Liver (tissue), 9 donors: ENCODE results near the gene CAPN3. TPM values are rescaled to one million over a fixed set of nuclear protein-coding genes. Genes with fewer than 3 reads are reported as not detected.

Experiments
- DNase-seq: peaks from one replicate; pipeline ENCODE4 v3.0.0-alpha.2; 2017; ENCODE audit warnings: low spot score
- H3K27ac ChIP-seq, 2 donors: one replicate each; pipeline ENCODE4 v1.7.0; 2013; ENCODE audit warnings: inconsistent platforms in 2 of 2, low read length in 2 of 2, control low read depth in 1 of 2, low read depth in 1 of 2, mild to moderate bottlenecking in 1 of 2
- H3K27me3 ChIP-seq, 4 donors: one replicate each; pipeline versions ENCODE4 v1.6.1 to v1.7.0; 2013; ENCODE audit warnings: low read length in 3 of 4, inconsistent platforms in 1 of 4, mild to moderate bottlenecking in 1 of 4, moderate library complexity in 1 of 4; ENCODE audit not compliant: control insufficient read depth in 4 of 4, insufficient read depth in 4 of 4
- H3K36me3 ChIP-seq, 4 donors: one replicate each; pipeline versions ENCODE4 v1.6.1 to v1.7.0; 2013; ENCODE audit warnings: low read length in 3 of 4, mild to moderate bottlenecking in 3 of 4, low read depth in 1 of 4, moderate library complexity in 1 of 4; ENCODE audit not compliant: control insufficient read depth in 4 of 4, insufficient read depth in 3 of 4
- H3K4me1 ChIP-seq, 4 donors: one replicate each; pipeline versions ENCODE4 v1.6.1 to v1.7.0; 2013; ENCODE audit warnings: low read length in 3 of 4, mild to moderate bottlenecking in 3 of 4, moderate library complexity in 1 of 4; ENCODE audit not compliant: control insufficient read depth in 4 of 4, insufficient read depth in 4 of 4
- H3K4me3 ChIP-seq, 3 donors: one replicate each; pipeline versions ENCODE4 v1.6.1 to v1.7.0; 2013; ENCODE audit warnings: low read length in 3 of 3, control low read depth in 1 of 3, low read depth in 1 of 3, mild to moderate bottlenecking in 1 of 3
- H3K9ac ChIP-seq, 2 donors: one replicate each; pipeline ENCODE4 v1.7.0; 2013; ENCODE audit warnings: low read length in 2 of 2, mild to moderate bottlenecking in 2 of 2, moderate library complexity in 2 of 2, control low read depth in 1 of 2, low read depth in 1 of 2
- H3K9me3 ChIP-seq, 4 donors: one replicate each; pipeline versions ENCODE4 v1.6.1 to v1.7.0; 2013; ENCODE audit warnings: low read length in 3 of 4; ENCODE audit not compliant: control insufficient read depth in 4 of 4
- EGR1 ChIP-seq, 2 donors: IDR thresholded peaks; 2 replicates each; pipeline ENCODE4 v1.6.1; 2016 to 2018; ENCODE audit warnings: antibody characterized with exemption in 2 of 2, low read depth in 2 of 2
- FOXA1 ChIP-seq: IDR thresholded peaks from 2 replicates; pipeline ENCODE4 v1.6.1; 2016; ENCODE audit warnings: antibody characterized with exemption
- FOXA2 ChIP-seq: IDR thresholded peaks from 2 replicates; pipeline ENCODE4 v1.6.1; 2016; ENCODE audit warnings: antibody characterized with exemption
- GABPA ChIP-seq, 2 donors: IDR thresholded peaks in 1 of 2; conservative IDR thresholded peaks in 1 of 2; 2 replicates each; pipeline ENCODE4 v1.6.1; 2016; ENCODE audit warnings: antibody characterized with exemption in 2 of 2, mild to moderate bottlenecking in 1 of 2, moderate library complexity in 1 of 2
- HNF4G ChIP-seq: IDR thresholded peaks from 2 replicates; pipeline ENCODE4 v1.6.1; 2016; ENCODE audit warnings: antibody characterized with exemption
- JUND ChIP-seq, 2 donors: IDR thresholded peaks; 2 replicates each; pipeline ENCODE4 v1.6.1; 2016; ENCODE audit warnings: antibody characterized with exemption in 2 of 2
- NR2F2 ChIP-seq: IDR thresholded peaks from 2 replicates; pipeline ENCODE4 v1.6.1; 2016; ENCODE audit warnings: antibody characterized with exemption
- RAD21 ChIP-seq, 2 donors: IDR thresholded peaks; 2 replicates each; pipeline ENCODE4 v1.6.1; 2016; ENCODE audit warnings: antibody characterized with exemption in 2 of 2, mild to moderate bottlenecking in 2 of 2
- RXRA ChIP-seq, 2 donors: IDR thresholded peaks; 2 replicates each; pipeline ENCODE4 v1.6.1; 2017 to 2018; ENCODE audit warnings: antibody characterized with exemption in 2 of 2, mild to moderate bottlenecking in 1 of 2
- SP1 ChIP-seq: IDR thresholded peaks from 2 replicates; pipeline ENCODE4 v1.6.1; 2018; ENCODE audit warnings: antibody characterized with exemption, mild to moderate bottlenecking
- TAF1 ChIP-seq: conservative IDR thresholded peaks from 2 replicates; pipeline ENCODE4 v1.6.1; 2016; ENCODE audit warnings: antibody characterized with exemption, mild to moderate bottlenecking
- YY1 ChIP-seq: IDR thresholded peaks from 2 replicates; pipeline ENCODE4 v1.6.1; 2016; ENCODE audit warnings: antibody characterized with exemption, mild to moderate bottlenecking
- WGBS: extraction: QIAGEN DNeasy Blood & Tissue Kit; methylation state at CpG from one replicate; pipeline ENCODE4 v1.1.7; 2013; 5-methylcytosine and 5-hydroxymethylcytosine counted together
- polyA plus RNA-seq, 2 donors: library from polyadenylated mRNA; stranded (reverse) in 1 of 2; unstranded in 1 of 2; fragments of 200-250 nt in 1 of 2; fragments of >200 nt in 1 of 2; fragmentation: Nextera tagmentation in 1 of 2; extraction: Ambion mirVana in 1 of 2; gene quantifications; one replicate each; pipeline versions ENCODE4 v1.2.1 to v1.2.3, GENCODE V29; 2013 to 2015
- total RNA-seq, 2 donors: library from RNA; depleted of rRNA; stranded (reverse); fragments of >200 nt; gene quantifications; one replicate each; pipeline ENCODE4 v1.2.3, GENCODE V29; 2014
- TF ChIP-seq, protein P1 (sequence below): IDR thresholded peaks from 2 replicates; pipeline ENCODE4 v1.6.1; 2016; ENCODE audit warnings: antibody characterized with exemption, mild to moderate bottlenecking
- TF ChIP-seq, protein P2 (sequence below): IDR thresholded peaks from 2 replicates; pipeline ENCODE4 v1.6.1; 2016; ENCODE audit warnings: antibody characterized with exemption
- TF ChIP-seq, protein P3 (sequence below): IDR thresholded peaks from 2 replicates; pipeline ENCODE4 v1.6.1; 2016; ENCODE audit warnings: antibody characterized with exemption
- donor health status: healthy.
- donor health status: healthy.
- donor health status: healthy.
- donor health status: healthy.
- donor health status: healthy.

The CAPN3 gene
- total and polyA plus RNA-seq, 4 donors, result 2.0 to 6.1 (median 4.2) TPM

DNA sequence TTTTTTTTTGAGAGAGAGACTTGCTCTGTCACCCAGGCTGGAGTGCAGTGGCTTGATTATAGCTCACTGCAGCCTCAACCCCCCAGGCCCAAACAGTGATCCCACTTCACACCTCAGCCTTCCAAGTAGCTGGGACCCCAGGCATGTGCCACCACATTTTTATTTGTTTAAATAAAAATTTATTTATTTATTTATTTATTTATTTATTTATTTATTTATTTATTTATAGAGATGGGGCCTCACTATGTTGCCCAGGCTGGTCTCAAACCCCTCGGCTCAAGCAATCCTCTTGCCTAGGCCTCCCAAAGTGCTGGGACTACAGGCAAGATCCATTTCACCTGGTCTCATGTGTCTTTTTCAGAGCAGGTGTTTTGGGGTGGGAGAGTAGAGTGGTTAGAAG lies 15.5 kb downstream of the CAPN3 start:
- 98% methylated on average over 1 of the region's 1 CpG for WGBS
- Histone ChIP-seq H3K4me1 (no peaks in the 10 kb centered on the region), H3K9me3 (peaks cover 0 to 6% (median 1%) of the 10 kb centered on the region in 4 donors), H3K36me3 (peaks cover 0 to 2% (median 0%) of the 10 kb centered on the region in 4 donors), H3K27me3 (no peaks in the 10 kb centered on the region), H3K27ac (no peak overlapping the region), H3K9ac (no peak overlapping the region), H3K4me3 (no peak overlapping the region)
- TF ChIP-seq RXRA (IDR thresholded peaks at IDR 0.05) (no peak), GABPA (IDR thresholded peaks at IDR 0.05 in 1 of 2, conservative IDR thresholded peaks at IDR 0.05 in 1 of 2) (no peak), RAD21 (IDR thresholded peaks at IDR 0.05) (no peak)
- TF ChIP-seq, protein P1, sequence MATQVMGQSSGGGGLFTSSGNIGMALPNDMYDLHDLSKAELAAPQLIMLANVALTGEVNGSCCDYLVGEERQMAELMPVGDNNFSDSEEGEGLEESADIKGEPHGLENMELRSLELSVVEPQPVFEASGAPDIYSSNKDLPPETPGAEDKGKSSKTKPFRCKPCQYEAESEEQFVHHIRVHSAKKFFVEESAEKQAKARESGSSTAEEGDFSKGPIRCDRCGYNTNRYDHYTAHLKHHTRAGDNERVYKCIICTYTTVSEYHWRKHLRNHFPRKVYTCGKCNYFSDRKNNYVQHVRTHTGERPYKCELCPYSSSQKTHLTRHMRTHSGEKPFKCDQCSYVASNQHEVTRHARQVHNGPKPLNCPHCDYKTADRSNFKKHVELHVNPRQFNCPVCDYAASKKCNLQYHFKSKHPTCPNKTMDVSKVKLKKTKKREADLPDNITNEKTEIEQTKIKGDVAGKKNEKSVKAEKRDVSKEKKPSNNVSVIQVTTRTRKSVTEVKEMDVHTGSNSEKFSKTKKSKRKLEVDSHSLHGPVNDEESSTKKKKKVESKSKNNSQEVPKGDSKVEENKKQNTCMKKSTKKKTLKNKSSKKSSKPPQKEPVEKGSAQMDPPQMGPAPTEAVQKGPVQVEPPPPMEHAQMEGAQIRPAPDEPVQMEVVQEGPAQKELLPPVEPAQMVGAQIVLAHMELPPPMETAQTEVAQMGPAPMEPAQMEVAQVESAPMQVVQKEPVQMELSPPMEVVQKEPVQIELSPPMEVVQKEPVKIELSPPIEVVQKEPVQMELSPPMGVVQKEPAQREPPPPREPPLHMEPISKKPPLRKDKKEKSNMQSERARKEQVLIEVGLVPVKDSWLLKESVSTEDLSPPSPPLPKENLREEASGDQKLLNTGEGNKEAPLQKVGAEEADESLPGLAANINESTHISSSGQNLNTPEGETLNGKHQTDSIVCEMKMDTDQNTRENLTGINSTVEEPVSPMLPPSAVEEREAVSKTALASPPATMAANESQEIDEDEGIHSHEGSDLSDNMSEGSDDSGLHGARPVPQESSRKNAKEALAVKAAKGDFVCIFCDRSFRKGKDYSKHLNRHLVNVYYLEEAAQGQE, result no peak
- DNase-seq, result no peak

DNA sequence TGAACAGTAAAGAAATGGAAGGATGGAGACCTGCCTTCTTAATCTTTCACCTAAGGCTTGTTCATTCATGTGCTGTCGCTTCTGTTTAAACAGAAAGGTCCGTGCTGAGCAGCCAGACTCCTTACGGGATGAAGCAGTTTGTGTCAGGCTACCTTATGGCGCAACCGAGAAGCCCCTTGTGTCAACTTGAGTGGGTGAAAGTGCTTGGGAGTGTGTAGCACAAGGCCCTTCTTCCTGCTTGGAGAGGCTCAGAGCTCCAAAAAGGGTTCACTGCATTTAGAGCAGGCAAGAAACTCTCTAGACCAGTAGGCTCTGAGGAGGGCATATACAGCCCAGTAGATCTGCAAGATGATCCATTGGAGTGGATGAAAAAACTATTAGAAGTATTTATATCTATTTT lies 16.0 kb downstream of the CAPN3 start:
- Histone ChIP-seq H3K36me3 (peaks cover 0 to 2% (median 0%) of the 10 kb centered on the region in 4 donors), H3K27ac (no peak overlapping the region), H3K9ac (no peak overlapping the region), H3K4me1 (no peaks in the 10 kb centered on the region), H3K27me3 (no peaks in the 10 kb centered on the region), H3K4me3 (no peak overlapping the region), H3K9me3 (peaks cover 0 to 6% (median 1%) of the 10 kb centered on the region in 4 donors)
- no peak for TF ChIP-seq FOXA2
- no peak for TF ChIP-seq GABPA (IDR thresholded peaks at IDR 0.05 in 1 of 2, conservative IDR thresholded peaks at IDR 0.05 in 1 of 2)
- WGBS, result 98% methylated on average over 5 of the region's 5 CpGs
- no peak for DNase-seq

DNA sequence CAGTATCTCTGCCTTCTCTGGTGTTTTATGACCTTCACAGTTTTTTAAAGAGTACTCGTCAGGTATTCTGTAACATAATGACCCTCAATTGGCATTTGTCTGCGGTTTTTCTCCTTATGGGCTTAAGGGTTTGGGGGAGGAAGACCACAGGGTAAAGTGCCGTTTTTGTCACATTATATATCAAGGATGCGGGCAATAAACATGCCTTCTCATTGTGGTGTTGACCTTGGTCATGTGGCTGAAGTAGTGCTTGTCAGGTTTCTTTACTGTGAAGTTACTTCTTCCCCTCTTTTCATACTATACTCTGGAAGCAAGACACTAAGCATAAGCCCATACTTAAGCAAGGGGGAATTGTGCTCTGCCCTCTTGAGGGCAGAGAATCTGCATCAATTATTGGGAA lies 16.6 kb downstream of the CAPN3 start:
- Histone ChIP-seq H3K4me1 (no peaks in the 10 kb centered on the region), H3K4me3 (no peak overlapping the region), H3K36me3 (peaks cover 0 to 2% (median 0%) of the 10 kb centered on the region in 4 donors), H3K9me3 (peaks cover 0 to 6% (median 1%) of the 10 kb centered on the region in 4 donors), H3K27me3 (no peaks in the 10 kb centered on the region), H3K9ac (no peak overlapping the region), H3K27ac (no peak overlapping the region)
- 85% methylated on average over 4 of the region's 4 CpGs for WGBS
- TF ChIP-seq FOXA1 (no peak), JUND (IDR thresholded peaks at IDR 0.05) (no peak), EGR1 (IDR thresholded peaks at IDR 0.05; ENCODE audit: low read depth in 2 of 2) (no peak), RXRA (IDR thresholded peaks at IDR 0.05) (no peak), RAD21 (IDR thresholded peaks at IDR 0.05) (no peak), YY1 (no peak), HNF4G (no peak), NR2F2 (no peak), FOXA2 (no peak), TAF1 (no peak), SP1 (no peak)
- TF ChIP-seq, protein P2, sequence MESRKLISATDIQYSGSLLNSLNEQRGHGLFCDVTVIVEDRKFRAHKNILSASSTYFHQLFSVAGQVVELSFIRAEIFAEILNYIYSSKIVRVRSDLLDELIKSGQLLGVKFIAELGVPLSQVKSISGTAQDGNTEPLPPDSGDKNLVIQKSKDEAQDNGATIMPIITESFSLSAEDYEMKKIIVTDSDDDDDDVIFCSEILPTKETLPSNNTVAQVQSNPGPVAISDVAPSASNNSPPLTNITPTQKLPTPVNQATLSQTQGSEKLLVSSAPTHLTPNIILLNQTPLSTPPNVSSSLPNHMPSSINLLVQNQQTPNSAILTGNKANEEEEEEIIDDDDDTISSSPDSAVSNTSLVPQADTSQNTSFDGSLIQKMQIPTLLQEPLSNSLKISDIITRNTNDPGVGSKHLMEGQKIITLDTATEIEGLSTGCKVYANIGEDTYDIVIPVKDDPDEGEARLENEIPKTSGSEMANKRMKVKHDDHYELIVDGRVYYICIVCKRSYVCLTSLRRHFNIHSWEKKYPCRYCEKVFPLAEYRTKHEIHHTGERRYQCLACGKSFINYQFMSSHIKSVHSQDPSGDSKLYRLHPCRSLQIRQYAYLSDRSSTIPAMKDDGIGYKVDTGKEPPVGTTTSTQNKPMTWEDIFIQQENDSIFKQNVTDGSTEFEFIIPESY, result no peak
- TF ChIP-seq, protein P1, result no peak
- TF ChIP-seq, protein P3, sequence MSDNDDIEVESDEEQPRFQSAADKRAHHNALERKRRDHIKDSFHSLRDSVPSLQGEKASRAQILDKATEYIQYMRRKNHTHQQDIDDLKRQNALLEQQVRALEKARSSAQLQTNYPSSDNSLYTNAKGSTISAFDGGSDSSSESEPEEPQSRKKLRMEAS, result no peak
- no peak for DNase-seq
